ENCODE measurements around the gene RIF1. TPM values are rescaled to one million over a fixed set of nuclear protein-coding genes. Genes with fewer than 3 reads are reported as not detected.

The RIF1 gene
- total RNA-seq, 1 donor: 48.5 TPM

- Histone ChIP-seq H3K27ac (ENCODE audit: low read depth, low read length) (no peak overlapping the region), H3K9me3 (ENCODE audit: low read depth, low read length) (no peaks in the 10 kb centered on the region), H3K79me2 (ENCODE audit: insufficient read depth, low read length) (no peaks in the 10 kb centered on the region), H3K4me2 (ENCODE audit: insufficient read depth, low read length) (no peak overlapping the region), H3K27me3 (ENCODE audit: insufficient read depth, low read length) (no peaks in the 10 kb centered on the region), H2AFZ (ENCODE audit: low read length) (no peak overlapping the region), H3K36me3 (ENCODE audit: insufficient read depth, low read length) (peaks cover 6% of the 10 kb centered on the region), H3K4me3 (ENCODE audit: insufficient read depth, low read length) (no peak overlapping the region), H4K20me1 (ENCODE audit: insufficient read depth, low read length) (no peaks in the 10 kb centered on the region), H3K4me1 (ENCODE audit: insufficient read depth, low read length) (peaks cover 5% of the 10 kb centered on the region)
- no peak for DNase-seq (ENCODE audit: insufficient read length, low spot score, missing footprints)
- TF ChIP-seq CTCF (IDR thresholded peaks at IDR 0.05; ENCODE audit: extremely low read depth, low read depth, low read length): no peak
These were observed 76.4 kb downstream of the RIF1 start for GRCh38 chr2:151486053-151486452.

- DNase-seq (ENCODE audit: insufficient read length, low spot score, missing footprints): no peak
- Histone ChIP-seq H3K27me3 (ENCODE audit: insufficient read depth, low read length) (no peaks in the 10 kb centered on the region), H3K9me3 (ENCODE audit: low read depth, low read length) (no peaks in the 10 kb centered on the region), H3K79me2 (ENCODE audit: insufficient read depth, low read length) (no peaks in the 10 kb centered on the region), H3K36me3 (ENCODE audit: insufficient read depth, low read length) (no peaks in the 10 kb centered on the region), H3K4me2 (ENCODE audit: insufficient read depth, low read length) (no peak overlapping the region), H3K27ac (ENCODE audit: low read depth, low read length) (no peak overlapping the region), H2AFZ (ENCODE audit: low read length) (no peak overlapping the region), H4K20me1 (ENCODE audit: insufficient read depth, low read length) (no peaks in the 10 kb centered on the region), H3K4me3 (ENCODE audit: insufficient read depth, low read length) (no peak overlapping the region), H3K4me1 (ENCODE audit: insufficient read depth, low read length) (no peaks in the 10 kb centered on the region)
- TF ChIP-seq CTCF (IDR thresholded peaks at IDR 0.05; ENCODE audit: extremely low read depth, low read depth, low read length): no peak
These were observed 80.6 kb downstream of the RIF1 start for GRCh38 chr2:151490276-151490675.

GRCh38 chr2:151491496-151491895, 81.8 kb downstream of the RIF1 start:
- Histone ChIP-seq H3K4me1 (ENCODE audit: insufficient read depth, low read length) (no peaks in the 10 kb centered on the region), H3K4me2 (ENCODE audit: insufficient read depth, low read length) (no peak overlapping the region), H3K27me3 (ENCODE audit: insufficient read depth, low read length) (no peaks in the 10 kb centered on the region), H3K9me3 (ENCODE audit: low read depth, low read length) (no peaks in the 10 kb centered on the region), H3K4me3 (ENCODE audit: insufficient read depth, low read length) (no peak overlapping the region), H3K79me2 (ENCODE audit: insufficient read depth, low read length) (no peaks in the 10 kb centered on the region), H4K20me1 (ENCODE audit: insufficient read depth, low read length) (no peaks in the 10 kb centered on the region), H3K36me3 (ENCODE audit: insufficient read depth, low read length) (no peaks in the 10 kb centered on the region), H3K27ac (ENCODE audit: low read depth, low read length) (no peak overlapping the region), H2AFZ (ENCODE audit: low read length) (no peak overlapping the region)
- no peak for TF ChIP-seq CTCF (IDR thresholded peaks at IDR 0.05; ENCODE audit: extremely low read depth, low read depth, low read length)
- DNase-seq (ENCODE audit: insufficient read length, low spot score, missing footprints): no peak

- DNase-seq (ENCODE audit: insufficient read length, low spot score, missing footprints): no peak
- H3K4me1 ChIP-seq (ENCODE audit: insufficient read depth, low read length): no peaks in the 10 kb centered on the region
- no peaks in the 10 kb centered on the region for H3K27me3 ChIP-seq (ENCODE audit: insufficient read depth, low read length)
- H3K4me2 ChIP-seq (ENCODE audit: insufficient read depth, low read length): no peak overlapping the region
- no peak overlapping the region for H2AFZ ChIP-seq (ENCODE audit: low read length)
- no peak overlapping the region for H3K27ac ChIP-seq (ENCODE audit: low read depth, low read length)
- H3K9me3 ChIP-seq (ENCODE audit: low read depth, low read length): no peaks in the 10 kb centered on the region
- H3K4me3 ChIP-seq (ENCODE audit: insufficient read depth, low read length): no peak overlapping the region
- no peaks in the 10 kb centered on the region for H3K36me3 ChIP-seq (ENCODE audit: insufficient read depth, low read length)
- TF ChIP-seq CTCF (IDR thresholded peaks at IDR 0.05; ENCODE audit: extremely low read depth, low read depth, low read length): no peak
- H3K79me2 ChIP-seq (ENCODE audit: insufficient read depth, low read length): no peaks in the 10 kb centered on the region
- H4K20me1 ChIP-seq (ENCODE audit: insufficient read depth, low read length): no peaks in the 10 kb centered on the region
These were observed 88.5 kb downstream of the RIF1 start for GRCh38 chr2:151498178-151498577.
